GM23338 (cell line): ENCODE data around the gene ADGRF1. TPM values are rescaled to one million over a fixed set of nuclear protein-coding genes. Genes with fewer than 3 reads are reported as not detected.

Experiments
- CTCF ChIP-seq, 2 experiments: fragments of 200-600 bp in 1 of 2; sonication (generic) in 1 of 2; conservative IDR thresholded peaks; 2 replicates each; pipeline versions ENCODE4 v1.5.1 to v1.6.1; 2016 to 2017; ENCODE audit warnings: antibody characterized with exemption in 2 of 2, low read depth in 2 of 2, mild to moderate bottlenecking in 2 of 2, moderate library complexity in 1 of 2
- EZH2 ChIP-seq: fragments of 200-600 bp; sonication (generic); IDR thresholded peaks from one replicate; pipeline ENCODE4 v1.8.0; 2017; ENCODE audit warnings: antibody characterized with exemption, mild to moderate bottlenecking, low read depth; ENCODE audit not compliant: unreplicated experiment
- REST ChIP-seq: IDR thresholded peaks from one replicate; pipeline ENCODE4 v1.6.1; 2018; ENCODE audit warnings: antibody characterized with exemption; ENCODE audit not compliant: unreplicated experiment
- ZNF462 ChIP-seq: fragments of 250-450 bp; sonication (Bioruptor Pico); IDR thresholded peaks from 2 replicates; pipeline ENCODE4 v1.5.0; 2020; ENCODE audit warnings: mild to moderate bottlenecking, moderate library complexity
- polyA plus RNA-seq: library from polyadenylated mRNA; unstranded; fragments of >200 nt; fragmentation: Nextera tagmentation; extraction: Ambion mirVana; gene quantifications from 2 replicates; pipeline ENCODE4 v1.2.1, GENCODE V29; 2016
- total RNA-seq: library from RNA; depleted of rRNA; stranded (reverse); fragments of >200 nt; shearing (Covaris generic); gene quantifications from 2 replicates; pipeline ENCODE4 v1.2.3, GENCODE V29; 2014

Gene ADGRF1
- total and polyA plus RNA-seq, 2 experiments from 2014 or later = not detected

- TF ChIP-seq REST (no peak), CTCF (conservative IDR thresholded peaks at IDR 0.05; ENCODE audit: low read depth in 2 of 2) (no peak), EZH2 (no peak), ZNF462 (no peak)
Observed at GRCh38 chr6:47029865-47030561, 12.1 kb downstream of the ADGRF1 start (continued).
